ENCODE results near the gene NUCB1. TPM values are rescaled to one million over a fixed set of nuclear protein-coding genes. Genes with fewer than 3 reads are reported as not detected.

The NUCB1 gene
- polyA plus RNA-seq, 1 donor (not counting 4 experiments of a cell fraction or from before 2014, with no cell fraction given), result 44.3 TPM

DNA sequence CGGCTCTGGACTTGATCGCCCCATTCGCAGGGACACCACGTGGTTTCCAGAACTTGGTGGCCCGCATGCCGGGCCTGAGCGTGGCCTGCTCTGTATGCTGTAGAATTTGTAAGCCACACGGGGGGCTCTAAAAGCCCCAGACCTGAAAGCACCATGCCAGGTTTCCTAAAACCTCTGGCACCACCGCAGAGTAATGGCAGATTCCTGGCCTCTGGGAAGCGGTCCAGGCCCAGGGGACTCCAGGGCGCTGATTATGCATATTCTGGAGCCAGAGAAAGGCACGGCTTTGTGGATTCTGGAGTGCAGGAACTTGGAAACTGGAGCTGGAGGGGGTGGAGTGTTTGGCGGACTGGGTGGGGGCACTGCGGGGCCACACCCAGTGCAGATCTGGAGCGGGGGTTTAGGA is 68.7 kb downstream of the NUCB1 start:
- Histone ChIP-seq H3K4me3 (ENCODE audit: control insufficient read depth in 2 of 3, extremely low read depth in 1 of 3, insufficient read depth in 2 of 3, low read depth in 1 of 3, low read length in 3 of 3) (no peak overlapping the region), H3K36me3 (ENCODE audit: control insufficient read depth in 2 of 2, extremely low read depth in 1 of 2, insufficient read depth in 2 of 2, low read length in 2 of 2) (peaks cover 20 to 24% of the 10 kb centered on the region in 2 experiments), H3K9me1 (ENCODE audit: control insufficient read depth, extremely low read depth, insufficient read depth, low read length) (peaks cover 4% of the 10 kb centered on the region), H2AFZ (ENCODE audit: control insufficient read depth, low read length) (no peak overlapping the region), H3K27ac (ENCODE audit: control insufficient read depth, insufficient read depth, low read length) (no peak overlapping the region), H4K20me1 (ENCODE audit: control insufficient read depth, extremely low read depth, insufficient read depth, low read length) (peaks cover 6% of the 10 kb centered on the region), H3K79me2 (ENCODE audit: control insufficient read depth, insufficient read depth, low read length) (peaks cover 7% of the 10 kb centered on the region), H3K9me3 (ENCODE audit: control insufficient read depth, low read depth, low read length) (no peaks in the 10 kb centered on the region), H3K4me2 (ENCODE audit: control insufficient read depth, extremely low read depth, insufficient read depth, low read depth, low read length) (no peak overlapping the region), H3K4me1 (ENCODE audit: control insufficient read depth, extremely low read depth, insufficient read depth, low read length) (peaks cover 19% of the 10 kb centered on the region), H3K9ac (ENCODE audit: control insufficient read depth, extremely low read depth, insufficient read depth, low read length) (no peak overlapping the region), H3K27me3 (ENCODE audit: control insufficient read depth, extremely low read depth, insufficient read depth, low read length) (no peaks in the 10 kb centered on the region)
- dilution Hi-C loops (cut with MboI; ENCODE audit: extremely low pct_ligation_motif_present, low sequenced_read_pairs), result no loop called here
- DNase-seq (ENCODE audit: low read depth, low spot score) (no peak), FAIRE-seq (no peak)
- no peak for TF ChIP-seq EZH2 (IDR thresholded peaks at IDR 0.05; ENCODE audit: low read length)
- no peak for TF ChIP-seq CTCF (optimal IDR thresholded peaks at IDR 0.05 in 1 of 3, IDR thresholded peaks at IDR 0.05 in 1 of 3, conservative IDR thresholded peaks at IDR 0.05 in 1 of 3; ENCODE audit: extremely low read depth in 1 of 3, insufficient read depth in 2 of 3, low read length in 3 of 3)

GRCh38 chr19:48969276-48970138 is 69.4 kb downstream of the NUCB1 start:
- no peaks in the 10 kb centered on the region for H3K27me3 ChIP-seq (ENCODE audit: control insufficient read depth, extremely low read depth, insufficient read depth, low read length)
- no peaks in the 10 kb centered on the region for H3K9me3 ChIP-seq (ENCODE audit: control insufficient read depth, low read depth, low read length)
- peaks cover 6% of the 10 kb centered on the region for H4K20me1 ChIP-seq (ENCODE audit: control insufficient read depth, extremely low read depth, insufficient read depth, low read length)
- H3K36me3 ChIP-seq (ENCODE audit: control insufficient read depth in 2 of 2, extremely low read depth in 1 of 2, insufficient read depth in 2 of 2, low read length in 2 of 2), result peaks cover 26 to 31% of the 10 kb centered on the region in 2 experiments
- peaks cover 12% of the 10 kb centered on the region for H3K4me1 ChIP-seq (ENCODE audit: control insufficient read depth, extremely low read depth, insufficient read depth, low read length)
- H3K27ac ChIP-seq (ENCODE audit: control insufficient read depth, insufficient read depth, low read length), result no peak overlapping the region
- no peak for DNase-seq (ENCODE audit: low read depth, low spot score)
- H2AFZ ChIP-seq (ENCODE audit: control insufficient read depth, low read length), result no peak overlapping the region
- H3K4me2 ChIP-seq (ENCODE audit: control insufficient read depth, extremely low read depth, insufficient read depth, low read depth, low read length), result no peak overlapping the region
- TF ChIP-seq EZH2 (IDR thresholded peaks at IDR 0.05; ENCODE audit: low read length) (no peak), CTCF (optimal IDR thresholded peaks at IDR 0.05 in 1 of 3, IDR thresholded peaks at IDR 0.05 in 1 of 3, conservative IDR thresholded peaks at IDR 0.05 in 1 of 3; ENCODE audit: extremely low read depth in 1 of 3, insufficient read depth in 2 of 3, low read length in 3 of 3) (no peak)
- no peak for FAIRE-seq
- H3K9me1 ChIP-seq (ENCODE audit: control insufficient read depth, extremely low read depth, insufficient read depth, low read length), result peaks cover 4% of the 10 kb centered on the region
- H3K79me2 ChIP-seq (ENCODE audit: control insufficient read depth, insufficient read depth, low read length), result peaks cover 7% of the 10 kb centered on the region
- no peak overlapping the region for H3K4me3 ChIP-seq (ENCODE audit: control insufficient read depth in 2 of 3, extremely low read depth in 1 of 3, insufficient read depth in 2 of 3, low read depth in 1 of 3, low read length in 3 of 3)
- H3K9ac ChIP-seq (ENCODE audit: control insufficient read depth, extremely low read depth, insufficient read depth, low read length), result no peak overlapping the region
- dilution Hi-C loops (cut with MboI; ENCODE audit: extremely low pct_ligation_motif_present, low sequenced_read_pairs), result no loop called here

Measured in keratinocyte (primary cell).